ENCODE data around the gene ANGPTL8. TPM values are rescaled to one million over a fixed set of nuclear protein-coding genes. Genes with fewer than 3 reads are reported as not detected.

ANGPTL8 gene
- total RNA-seq, 6 experiments from 2014 or later, result 56.7 to 287 (median 140) TPM

DNA sequence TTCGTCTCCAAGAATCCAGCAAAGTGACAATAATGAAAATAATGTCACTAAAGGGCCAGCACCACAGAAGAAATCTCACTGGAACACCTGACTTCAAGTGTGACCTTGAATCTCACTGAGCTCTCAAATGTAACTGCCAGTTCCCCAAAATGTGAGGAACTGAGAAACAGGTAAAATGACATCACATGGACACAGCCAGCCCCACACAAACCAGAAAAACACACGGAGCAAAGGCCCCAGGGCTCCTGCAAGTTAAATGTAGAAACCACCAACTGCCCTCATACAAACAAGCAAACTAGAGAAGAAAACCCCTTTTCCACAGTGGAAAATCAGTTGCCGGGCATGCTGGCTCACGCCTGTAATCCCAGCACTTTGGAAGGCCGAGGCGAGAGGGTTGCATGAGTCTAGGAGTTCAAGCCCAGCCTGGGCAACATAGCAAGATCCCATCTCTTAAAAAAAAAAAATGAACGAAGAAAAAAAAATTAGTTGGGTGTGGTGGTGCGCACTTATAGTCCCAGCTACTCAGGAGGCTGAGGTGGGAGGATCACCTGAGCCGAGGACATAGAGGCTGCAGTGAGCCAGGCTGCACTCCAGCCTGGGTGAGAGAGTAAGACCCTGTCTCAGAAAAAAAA, 33.4 kb upstream of the ANGPTL8 start:
- 78% methylated on average over 6 of the region's 9 CpGs for WGBS (ENCODE audit: insufficient coverage, low coverage, low lambda C conversion rate, missing lambda C conversion rate)
- peaks cover 0 to 6% (median 0%) of the 10 kb centered on the region in 4 donors for H3K36me3 ChIP-seq
- no peaks in the 10 kb centered on the region for H3K27me3 ChIP-seq
- TF ChIP-seq, protein P1, sequence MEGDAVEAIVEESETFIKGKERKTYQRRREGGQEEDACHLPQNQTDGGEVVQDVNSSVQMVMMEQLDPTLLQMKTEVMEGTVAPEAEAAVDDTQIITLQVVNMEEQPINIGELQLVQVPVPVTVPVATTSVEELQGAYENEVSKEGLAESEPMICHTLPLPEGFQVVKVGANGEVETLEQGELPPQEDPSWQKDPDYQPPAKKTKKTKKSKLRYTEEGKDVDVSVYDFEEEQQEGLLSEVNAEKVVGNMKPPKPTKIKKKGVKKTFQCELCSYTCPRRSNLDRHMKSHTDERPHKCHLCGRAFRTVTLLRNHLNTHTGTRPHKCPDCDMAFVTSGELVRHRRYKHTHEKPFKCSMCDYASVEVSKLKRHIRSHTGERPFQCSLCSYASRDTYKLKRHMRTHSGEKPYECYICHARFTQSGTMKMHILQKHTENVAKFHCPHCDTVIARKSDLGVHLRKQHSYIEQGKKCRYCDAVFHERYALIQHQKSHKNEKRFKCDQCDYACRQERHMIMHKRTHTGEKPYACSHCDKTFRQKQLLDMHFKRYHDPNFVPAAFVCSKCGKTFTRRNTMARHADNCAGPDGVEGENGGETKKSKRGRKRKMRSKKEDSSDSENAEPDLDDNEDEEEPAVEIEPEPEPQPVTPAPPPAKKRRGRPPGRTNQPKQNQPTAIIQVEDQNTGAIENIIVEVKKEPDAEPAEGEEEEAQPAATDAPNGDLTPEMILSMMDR (IDR thresholded peaks at IDR 0.05), result no peak
- TF ChIP-seq POLR2A (IDR thresholded peaks at IDR 0.05), result no peak
- no peaks in the 10 kb centered on the region for H3K9me3 ChIP-seq
- intact Hi-C loops (cut with DNase I), result no loop called here
- peaks cover 0 to 16% (median 8%) of the 10 kb centered on the region in 4 donors for H3K4me1 ChIP-seq
- no peak for DNase-seq
- no peak for ATAC-seq
- H3K4me3 ChIP-seq, result no peak overlapping the region
- H3K27ac ChIP-seq, result no peak overlapping the region

DNA sequence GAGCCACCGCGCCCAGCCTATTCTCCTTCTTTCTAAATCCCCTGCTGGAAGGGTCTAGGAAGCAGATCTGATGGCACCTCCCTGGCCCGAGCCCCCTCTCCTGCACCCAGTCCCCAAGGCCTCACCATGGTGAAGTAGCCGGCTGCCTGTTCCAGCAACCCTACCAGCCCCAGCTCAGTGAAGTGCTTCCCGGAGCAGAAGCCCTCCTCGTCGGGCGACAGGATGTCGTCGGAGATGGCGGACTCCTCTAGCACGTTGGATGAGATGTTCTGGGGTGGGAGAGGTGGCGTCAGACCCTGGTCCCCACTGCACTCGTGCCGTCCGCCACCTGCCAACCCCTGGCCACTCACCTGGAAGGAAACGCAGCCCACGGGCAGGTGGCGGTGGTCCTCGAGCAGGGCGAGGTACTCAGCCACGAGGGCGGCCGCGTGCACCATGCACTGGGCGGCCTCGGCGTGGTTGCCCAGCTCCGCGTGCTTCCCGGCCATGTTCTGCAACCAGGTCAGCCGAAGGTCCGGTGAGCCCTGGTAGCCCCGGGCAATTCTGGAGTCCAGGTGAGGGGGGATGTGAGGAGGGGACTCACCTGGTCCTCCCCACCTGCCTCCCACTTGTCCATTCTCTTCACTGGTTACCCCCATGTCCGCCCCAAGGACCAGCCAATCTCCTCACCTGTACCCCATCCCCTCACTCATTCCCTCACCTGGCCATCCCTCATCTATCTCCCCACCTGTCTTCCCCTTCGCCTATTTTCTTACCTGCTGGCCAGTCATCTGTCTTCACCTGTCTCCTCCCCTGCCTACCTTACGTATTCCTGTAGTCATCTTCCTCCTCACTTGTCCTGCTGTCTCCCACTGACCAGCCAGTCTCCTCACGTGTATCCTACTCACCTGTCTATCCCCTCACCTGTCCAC, 30.6 kb upstream of the ANGPTL8 start:
- peaks cover 0 to 14% (median 6%) of the 10 kb centered on the region in 4 donors for H3K4me1 ChIP-seq
- H3K4me3 ChIP-seq, result no peak overlapping the region
- ATAC-seq, result no peak
- H3K27ac ChIP-seq, result no peak overlapping the region
- H3K9me3 ChIP-seq, result no peaks in the 10 kb centered on the region
- TF ChIP-seq, protein P1 (IDR thresholded peaks at IDR 0.05), result no peak
- no peak for TF ChIP-seq POLR2A (IDR thresholded peaks at IDR 0.05)
- no peaks in the 10 kb centered on the region for H3K27me3 ChIP-seq
- intact Hi-C loops (cut with DNase I), result no loop called here
- no peak for DNase-seq
- H3K36me3 ChIP-seq, result peaks cover 0 to 6% (median 1%) of the 10 kb centered on the region in 4 donors
- 70% methylated on average over 5 of the region's 38 CpGs for WGBS (ENCODE audit: insufficient coverage, low coverage, low lambda C conversion rate, missing lambda C conversion rate)

DNA sequence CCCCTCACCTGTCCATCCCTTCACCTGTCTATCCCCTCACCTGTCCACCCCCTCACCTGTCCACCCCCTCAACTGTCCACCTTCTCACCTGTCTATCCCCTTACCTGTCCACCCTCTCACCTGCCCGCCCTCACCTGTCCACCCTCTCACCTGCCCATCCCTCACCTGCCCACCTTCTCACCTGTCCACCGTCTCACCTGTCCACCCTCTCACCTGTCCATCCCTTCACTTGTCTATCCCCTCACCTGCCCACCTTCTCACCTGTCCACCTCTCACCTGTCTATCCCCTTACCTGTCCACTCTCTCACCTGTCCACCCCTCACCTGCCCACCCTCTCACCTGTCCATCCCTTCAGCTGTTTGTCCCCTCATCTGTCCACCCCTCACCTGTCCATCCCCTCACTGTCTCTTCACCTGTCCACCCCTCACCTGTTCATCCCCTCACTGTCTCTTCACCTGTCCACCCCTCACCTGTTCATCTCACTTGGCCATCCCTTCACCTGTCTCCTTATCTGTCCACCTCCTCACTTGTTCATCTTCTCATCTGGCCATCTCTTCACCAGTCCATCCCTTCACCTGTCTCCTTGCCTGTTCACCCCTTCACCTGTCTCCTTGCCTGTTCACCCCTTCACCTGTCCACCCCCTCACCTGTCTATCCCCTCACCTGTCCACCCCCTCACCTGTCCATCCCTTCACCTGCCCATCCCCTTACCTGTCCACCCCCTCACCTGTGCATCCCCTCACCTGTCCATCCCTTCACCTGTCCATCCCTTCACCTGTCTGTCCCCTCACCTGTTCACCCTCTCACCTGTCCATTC, 29.4 kb upstream of the ANGPTL8 start:
- peaks cover 0 to 4% (median 2%) of the 10 kb centered on the region in 4 donors for H3K4me1 ChIP-seq
- ATAC-seq, result no peak
- 69% methylated on average over 2 of the region's 2 CpGs for WGBS (ENCODE audit: insufficient coverage, low coverage, low lambda C conversion rate, missing lambda C conversion rate)
- H3K27ac ChIP-seq, result no peak overlapping the region
- no peak overlapping the region for H3K4me3 ChIP-seq
- H3K27me3 ChIP-seq, result no peaks in the 10 kb centered on the region
- peaks cover 0 to 11% (median 4%) of the 10 kb centered on the region in 4 donors for H3K36me3 ChIP-seq
- no peak for TF ChIP-seq POLR2A (IDR thresholded peaks at IDR 0.05)
- TF ChIP-seq, protein P1 (IDR thresholded peaks at IDR 0.05), result no peak
- DNase-seq, result no peak
- H3K9me3 ChIP-seq, result no peaks in the 10 kb centered on the region
- intact Hi-C loops (cut with DNase I), result loop anchor here (10.0 kb wide), 2 partner anchors 175 to 275 kb away; no protein-coding TSS in a partner anchor

DNA sequence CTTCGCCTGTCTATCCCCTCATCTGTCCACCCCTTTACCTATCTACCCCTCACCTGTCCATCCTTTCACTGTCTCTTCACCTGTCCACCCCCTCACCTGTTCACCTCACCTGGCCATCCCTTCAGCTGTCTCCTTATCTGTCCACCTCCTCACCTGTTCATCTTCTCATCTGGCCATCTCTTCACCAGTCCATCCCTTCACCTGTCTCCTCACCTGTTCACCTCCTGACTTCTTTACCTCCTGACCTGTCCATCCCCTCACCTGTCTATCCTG, 28.8 kb upstream of the ANGPTL8 start:
- peaks cover 0 to 16% (median 4%) of the 10 kb centered on the region in 4 donors for H3K36me3 ChIP-seq
- intact Hi-C loops (cut with DNase I), result loop anchor here (10.0 kb wide), 2 partner anchors 176 to 276 kb away; no protein-coding TSS in a partner anchor
- no peaks in the 10 kb centered on the region for H3K9me3 ChIP-seq
- ATAC-seq, result no peak
- DNase-seq, result no peak
- no peak overlapping the region for H3K27ac ChIP-seq
- no peak for TF ChIP-seq POLR2A (IDR thresholded peaks at IDR 0.05)
- TF ChIP-seq, protein P1 (IDR thresholded peaks at IDR 0.05), result no peak
- WGBS (ENCODE audit: insufficient coverage, low coverage, low lambda C conversion rate, missing lambda C conversion rate), result 89% methylated on average over 1 of the region's 1 CpG
- H3K4me1 ChIP-seq, result no peaks in the 10 kb centered on the region
- H3K27me3 ChIP-seq, result no peaks in the 10 kb centered on the region
- no peak overlapping the region for H3K4me3 ChIP-seq
